GM10266 (cell line): ENCODE results near the gene PLCB2.

ENCODE experiments used
- DNase-seq: peaks from one replicate; pipeline ENCODE4 v3.0.0; 2012; ENCODE audit errors: extremely low spot score
- TF ChIP-seq, protein P1 (sequence below): IDR thresholded peaks from 2 replicates; pipeline ENCODE4 v1.5.1; 2012; ENCODE audit warnings: mild to moderate bottlenecking, low read depth; ENCODE audit not compliant: control insufficient read depth, insufficient read depth; ENCODE audit errors: missing control alignments

PLCB2 gene

DNA sequence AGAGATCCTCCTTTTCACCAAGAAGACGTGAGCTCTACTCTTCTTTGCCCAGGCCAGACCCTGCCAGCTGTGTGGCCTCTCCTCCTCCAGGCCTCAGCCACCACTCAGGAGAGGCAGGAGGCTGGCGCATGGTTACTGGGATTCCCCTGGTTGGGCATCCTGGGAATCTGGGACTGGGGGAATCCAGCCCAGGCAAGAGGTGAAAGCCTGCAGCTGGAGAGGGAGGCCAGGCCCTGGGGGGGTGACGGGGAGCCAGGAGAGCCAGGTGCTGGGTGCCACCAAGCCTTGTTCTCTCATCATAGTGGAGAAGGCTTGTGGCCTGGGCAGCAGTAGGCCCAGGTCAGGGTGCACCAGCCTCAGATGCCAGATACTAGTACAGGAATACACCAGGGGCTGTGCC lies 26.8 kb upstream of the PLCB2 start:
- DNase-seq, result no peak
- TF ChIP-seq, protein P1, sequence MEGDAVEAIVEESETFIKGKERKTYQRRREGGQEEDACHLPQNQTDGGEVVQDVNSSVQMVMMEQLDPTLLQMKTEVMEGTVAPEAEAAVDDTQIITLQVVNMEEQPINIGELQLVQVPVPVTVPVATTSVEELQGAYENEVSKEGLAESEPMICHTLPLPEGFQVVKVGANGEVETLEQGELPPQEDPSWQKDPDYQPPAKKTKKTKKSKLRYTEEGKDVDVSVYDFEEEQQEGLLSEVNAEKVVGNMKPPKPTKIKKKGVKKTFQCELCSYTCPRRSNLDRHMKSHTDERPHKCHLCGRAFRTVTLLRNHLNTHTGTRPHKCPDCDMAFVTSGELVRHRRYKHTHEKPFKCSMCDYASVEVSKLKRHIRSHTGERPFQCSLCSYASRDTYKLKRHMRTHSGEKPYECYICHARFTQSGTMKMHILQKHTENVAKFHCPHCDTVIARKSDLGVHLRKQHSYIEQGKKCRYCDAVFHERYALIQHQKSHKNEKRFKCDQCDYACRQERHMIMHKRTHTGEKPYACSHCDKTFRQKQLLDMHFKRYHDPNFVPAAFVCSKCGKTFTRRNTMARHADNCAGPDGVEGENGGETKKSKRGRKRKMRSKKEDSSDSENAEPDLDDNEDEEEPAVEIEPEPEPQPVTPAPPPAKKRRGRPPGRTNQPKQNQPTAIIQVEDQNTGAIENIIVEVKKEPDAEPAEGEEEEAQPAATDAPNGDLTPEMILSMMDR, result no peak

DNA sequence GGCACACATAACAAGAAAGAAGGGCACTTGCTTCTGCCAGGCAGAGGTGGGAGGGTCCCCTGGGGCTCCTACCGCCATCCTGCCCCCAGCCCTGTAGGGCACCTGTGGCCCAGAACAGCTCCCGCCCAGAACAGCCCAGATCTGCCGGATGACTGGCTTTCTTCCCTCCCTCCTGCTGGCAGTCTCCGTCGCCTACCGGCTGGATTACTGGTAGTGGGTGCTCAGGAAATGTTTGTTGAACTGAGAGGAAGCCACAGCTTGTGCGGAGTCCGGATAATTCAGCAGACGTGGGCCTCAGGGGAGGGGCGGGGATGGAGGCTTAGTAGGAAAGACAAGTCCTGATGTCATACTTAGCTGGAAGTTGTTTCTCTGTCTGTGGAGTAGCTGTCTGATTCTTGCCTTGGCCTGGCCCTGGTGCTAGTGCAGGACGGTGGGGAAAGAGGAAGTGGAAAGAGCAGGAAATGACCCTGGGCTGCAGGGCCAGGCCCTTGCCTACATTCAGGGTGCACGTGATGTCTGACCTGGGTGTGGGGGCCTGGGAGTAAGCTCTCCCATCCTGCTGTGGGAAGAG lies 26.3 kb upstream of the PLCB2 start:
- TF ChIP-seq, protein P1, result no peak
- no peak for DNase-seq

DNA sequence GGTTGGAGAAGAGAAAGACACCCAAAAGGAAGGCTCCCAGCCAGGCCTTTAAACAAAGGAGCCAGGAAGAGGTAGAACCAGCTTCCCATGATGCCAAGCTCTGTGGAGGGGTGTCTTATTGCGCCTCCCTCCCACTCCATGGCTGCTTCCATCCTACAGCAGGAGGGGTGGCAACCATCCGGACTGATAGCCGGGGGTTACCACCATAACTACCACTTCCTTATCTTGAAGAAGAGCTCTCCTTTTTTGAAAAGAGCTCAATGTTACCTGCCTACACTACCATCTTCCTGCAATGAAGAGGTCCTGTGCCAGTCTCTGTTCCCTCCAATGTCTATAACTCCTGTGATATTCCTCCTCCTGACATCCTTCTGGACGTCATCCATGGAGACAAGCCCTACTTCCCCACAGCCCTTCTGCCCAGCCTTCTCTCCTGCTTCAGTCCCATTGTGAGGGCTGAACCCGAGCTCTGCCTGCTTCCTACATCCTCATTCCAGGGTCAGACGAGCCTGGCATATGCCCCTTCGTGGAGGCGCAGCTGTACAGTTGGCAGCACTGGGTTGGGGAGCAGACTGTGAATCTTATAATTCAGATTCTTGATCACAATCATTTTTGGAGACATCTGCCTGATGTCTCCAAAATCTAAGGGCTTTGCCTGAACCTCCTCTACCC lies 24.5 kb upstream of the PLCB2 start:
- DNase-seq, result no peak
- TF ChIP-seq, protein P1, result no peak

DNA sequence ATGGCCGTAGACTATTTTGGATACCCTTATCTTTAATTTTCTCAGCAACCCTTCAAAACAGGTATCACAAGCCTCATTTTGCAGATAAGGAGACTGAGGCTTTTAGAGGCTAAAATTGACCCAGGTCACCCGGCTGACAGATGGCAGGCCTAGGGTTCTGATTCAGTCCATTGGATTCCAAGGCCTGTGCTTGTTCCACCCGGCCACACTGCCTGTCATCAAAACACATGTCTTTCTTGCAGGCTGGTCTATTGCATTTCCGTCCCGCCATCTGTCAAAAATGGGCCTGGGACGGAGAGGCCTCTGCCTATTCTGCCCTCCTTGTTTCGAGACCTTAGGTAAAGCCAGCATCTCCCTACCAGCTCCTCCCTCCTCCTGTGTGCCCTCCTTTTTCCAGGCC lies 23.9 kb upstream of the PLCB2 start:
- TF ChIP-seq, protein P1, result no peak
- no peak for DNase-seq

DNA sequence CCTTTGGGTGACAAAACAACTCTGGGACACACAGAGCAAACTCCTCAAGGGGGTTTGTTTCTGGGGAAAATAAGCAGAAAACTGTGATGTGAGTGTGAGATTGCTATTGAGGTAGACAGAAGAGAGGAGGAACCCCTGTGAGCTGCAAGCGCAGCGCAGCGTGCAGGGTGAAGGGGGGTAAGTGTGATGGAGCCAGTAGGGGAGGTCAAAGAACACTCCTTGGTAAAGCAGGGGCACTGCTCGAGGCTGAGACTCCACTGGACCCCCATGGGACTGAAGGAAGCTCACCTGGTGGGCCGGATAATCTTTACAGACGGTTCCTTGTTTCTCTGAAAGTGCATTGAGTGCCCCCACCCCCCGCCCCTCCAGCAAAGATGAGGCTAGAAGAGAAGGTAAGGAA lies 23.3 kb upstream of the PLCB2 start:
- TF ChIP-seq, protein P1, result no peak
- DNase-seq, result no peak

DNA sequence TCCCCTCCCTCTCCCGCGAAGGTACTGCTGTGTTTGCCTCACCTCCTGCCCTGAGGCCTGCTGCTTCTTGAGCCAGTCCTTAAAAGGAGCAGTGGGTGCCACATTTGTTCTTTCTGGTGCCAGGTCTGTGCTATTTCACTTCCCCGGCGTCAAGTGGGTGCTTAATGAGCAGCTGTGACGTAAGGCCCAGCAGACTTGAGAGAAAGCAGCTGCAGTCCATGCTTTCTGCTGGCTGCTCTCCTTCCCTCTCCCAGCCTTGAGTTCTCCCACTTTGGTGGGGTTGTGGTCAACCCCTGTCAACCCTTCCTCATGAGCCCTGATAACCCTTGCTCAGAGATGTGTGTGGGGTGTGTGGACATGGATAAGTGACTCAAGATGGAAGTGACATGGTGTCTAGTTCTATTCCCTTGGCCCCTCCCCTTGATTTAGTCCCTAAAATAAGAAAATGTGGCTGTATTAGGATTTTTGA lies 22.7 kb upstream of the PLCB2 start:
- TF ChIP-seq, protein P1, result no peak
- no peak for DNase-seq

DNA sequence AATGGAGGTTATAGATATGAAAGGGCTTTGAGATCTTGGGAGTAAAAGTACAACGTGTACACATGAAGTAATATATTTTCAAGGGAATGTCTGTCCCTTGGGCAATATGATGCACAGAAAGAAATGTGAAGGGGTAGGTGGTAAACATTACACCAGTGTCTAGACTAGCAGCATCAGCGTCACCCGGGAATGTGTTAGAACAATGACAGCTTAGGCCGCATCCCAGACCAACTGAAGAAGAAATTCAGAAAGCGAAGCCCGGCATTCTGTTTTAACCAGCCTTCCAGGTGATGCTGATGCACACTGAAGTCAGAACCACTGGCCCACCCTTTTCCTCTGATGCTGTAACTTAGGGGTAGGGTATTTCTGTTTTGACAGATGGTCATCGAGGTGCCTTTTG lies 22.1 kb upstream of the PLCB2 start:
- TF ChIP-seq, protein P1, result no peak
- DNase-seq, result no peak
